IMR-90 (cell line): ENCODE data around the gene ASTN2. TPM values are rescaled to one million over a fixed set of nuclear protein-coding genes. Genes with fewer than 3 reads are reported as not detected.

Experiments
- ATAC-seq: fragments of 200-7000 bp; cut with Tn5 transposase; 2 replicates; pipeline ENCODE4 v1.9.1; 2020; ENCODE audit warnings: low read depth, mild to moderate bottlenecking, moderate library complexity
- BruUV-seq: library from RNA; stranded (reverse); fragments of 400-500 nt; replicated peaks from 2 replicates; lab custom pipeline; 2021; lab: Mats Ljungman, UMichigan
- CTCF ChIA-PET: fragments of 300-600 bp; formaldehyde crosslinking; extraction: SDS; loops from one replicate; lab custom pipeline; 2021; ENCODE audit warnings: antibody characterized with exemption; lab: Yijun Ruan, JAX
- POLR2A ChIA-PET: fragments of 300-600 bp; sonication (Branson Sonifier 250); formaldehyde crosslinking; loops from one replicate; lab custom pipeline; 2022; ENCODE audit warnings: antibody characterized with exemption; ENCODE audit not compliant: unreplicated experiment; lab: Charles Lee
- DNase-seq: peaks from one replicate; pipeline ENCODE4 v3.0.0; 2013
- H2AFZ ChIP-seq: replicated peaks from 2 replicates; pipeline ENCODE3; 2013; ENCODE audit warnings: low read length, mild to moderate bottlenecking; ENCODE audit not compliant: poor library complexity
- H2AK5ac ChIP-seq: 2 replicates; pipeline ENCODE4 v1.6.1; 2013; ENCODE audit warnings: low read depth, low read length, inconsistent platforms
- H2AK9ac ChIP-seq: replicated peaks from 2 replicates; pipeline ENCODE3; 2013; ENCODE audit warnings: mild to moderate bottlenecking, low read depth, low read length, moderate library complexity; ENCODE audit not compliant: poor library complexity
- H2BK120ac ChIP-seq: 2 replicates; pipeline ENCODE4 v1.6.1; 2013; ENCODE audit warnings: low read depth, low read length, inconsistent platforms
- H2BK15ac ChIP-seq: 3 replicates; pipeline ENCODE4 v1.6.1; 2013; ENCODE audit warnings: low read depth, low read length, inconsistent platforms
- H2BK20ac ChIP-seq: 2 replicates; pipeline ENCODE4 v1.6.1; 2013; ENCODE audit warnings: low read depth, mild to moderate bottlenecking, inconsistent platforms, low read length, moderate library complexity
- H2BK5ac ChIP-seq: 2 replicates; pipeline ENCODE4 v1.6.1; 2013; ENCODE audit warnings: mild to moderate bottlenecking, low read depth, low read length, inconsistent platforms; ENCODE audit not compliant: poor library complexity, severe bottlenecking
- H3K14ac ChIP-seq: replicated peaks from 2 replicates; pipeline ENCODE4 v1.6.1; 2013; ENCODE audit warnings: low read depth, low read length, inconsistent platforms
- H3K18ac ChIP-seq: 2 replicates; pipeline ENCODE4 v1.6.1; 2013; ENCODE audit warnings: low read depth, low read length, control low read depth
- H3K23ac ChIP-seq: 2 replicates; pipeline ENCODE4 v1.6.1; 2013; ENCODE audit warnings: low read depth, low read length, inconsistent platforms
- H3K27ac ChIP-seq: 2 replicates; pipeline ENCODE4 v1.5.1; 2013; ENCODE audit warnings: mild to moderate bottlenecking, control low read depth, low read length; ENCODE audit not compliant: insufficient read depth
- H3K27me3 ChIP-seq: 2 replicates; pipeline ENCODE4 v1.6.1; 2013; ENCODE audit warnings: low read length; ENCODE audit not compliant: control insufficient read depth, insufficient read depth
- H3K36me3 ChIP-seq: 2 replicates; pipeline ENCODE4 v1.6.1; 2013; ENCODE audit warnings: low read length, mixed read lengths; ENCODE audit not compliant: control insufficient read depth, insufficient read depth
- H3K4ac ChIP-seq: 2 replicates; pipeline ENCODE4 v1.6.1; 2013; ENCODE audit warnings: low read depth, low read length, inconsistent platforms
- H3K4me1 ChIP-seq: 2 replicates; pipeline ENCODE4 v1.6.1; 2013; ENCODE audit warnings: low read length, mixed read lengths; ENCODE audit not compliant: control insufficient read depth, insufficient read depth
- H3K4me2 ChIP-seq: 2 replicates; pipeline ENCODE4 v1.6.1; 2013; ENCODE audit warnings: low read depth, mild to moderate bottlenecking, control low read depth, low read length, moderate library complexity
- H3K4me3 ChIP-seq: 2 replicates; pipeline ENCODE4 v1.5.1; 2013; ENCODE audit warnings: low read depth, mild to moderate bottlenecking, control low read depth, low read length, moderate library complexity; ENCODE audit not compliant: insufficient read depth
- H3K56ac ChIP-seq: 2 replicates; pipeline ENCODE4 v1.6.1; 2013; ENCODE audit warnings: low read length, inconsistent platforms; ENCODE audit not compliant: insufficient read depth; ENCODE audit errors: extremely low read depth
- H3K79me1 ChIP-seq, 2 experiments: 2 replicates each; pipeline ENCODE4 v1.6.1; 2013; ENCODE audit warnings: low read length in 2 of 2, inconsistent platforms in 1 of 2, low read depth in 1 of 2
- H3K9ac ChIP-seq: 2 replicates; pipeline ENCODE4 v1.6.1; 2013; ENCODE audit warnings: low read depth, low read length, control low read depth
- H3K9me1 ChIP-seq: 2 replicates; pipeline ENCODE4 v1.6.1; 2013; ENCODE audit warnings: low read length, inconsistent platforms; ENCODE audit not compliant: insufficient read depth
- H3K9me3 ChIP-seq: 2 replicates; pipeline ENCODE4 v1.6.1; 2013; ENCODE audit warnings: low read length; ENCODE audit not compliant: control insufficient read depth, insufficient read depth
- H4K20me1 ChIP-seq: 2 replicates; pipeline ENCODE4 v1.6.1; 2013; ENCODE audit warnings: low read length, inconsistent platforms; ENCODE audit not compliant: insufficient read depth
- H4K5ac ChIP-seq: 2 replicates; pipeline ENCODE4 v1.6.1; 2013; ENCODE audit warnings: mild to moderate bottlenecking, low read depth, low read length, control low read depth
- H4K8ac ChIP-seq, 2 experiments: 2 replicates each; pipeline ENCODE4 v1.6.1; 2013; ENCODE audit warnings: low read depth in 2 of 2, low read length in 2 of 2, control low read depth in 1 of 2, inconsistent platforms in 1 of 2
- H4K91ac ChIP-seq: 2 replicates; pipeline ENCODE4 v1.6.1; 2013; ENCODE audit warnings: low read depth, low read length, inconsistent platforms; ENCODE audit not compliant: insufficient read depth
- CEBPB ChIP-seq: IDR thresholded peaks from 2 replicates; pipeline ENCODE4 v1.6.1; 2012; ENCODE audit warnings: low read depth, low read length, improper control_type of control experiment
- CTCF ChIP-seq: conservative IDR thresholded peaks from 2 replicates; pipeline ENCODE4 v1.5.1; 2012; ENCODE audit warnings: mild to moderate bottlenecking, low read depth, low read length, improper control_type of control experiment
- ELK1 ChIP-seq: fragments of 150-350 bp; IDR thresholded peaks from 2 replicates; pipeline ENCODE4 v1.6.1; 2016; ENCODE audit warnings: low read depth, mild to moderate bottlenecking, low read length, moderate library complexity, borderline replicate concordance
- MAFK ChIP-seq: IDR thresholded peaks from 2 replicates; pipeline ENCODE4 v1.6.1; 2012; ENCODE audit warnings: low read depth, low read length, improper control_type of control experiment
- MAZ ChIP-seq: IDR thresholded peaks from 2 replicates; pipeline ENCODE4 v1.6.1; 2012; ENCODE audit warnings: low read depth, mild to moderate bottlenecking, low read length, improper control_type of control experiment, moderate library complexity, borderline replicate concordance
- MXI1 ChIP-seq: IDR thresholded peaks from 2 replicates; pipeline ENCODE4 v1.6.1; 2012; ENCODE audit warnings: low read depth, mild to moderate bottlenecking, low read length, moderate library complexity, borderline replicate concordance
- SMC3 ChIP-seq: fragments of 150-350 bp; IDR thresholded peaks from 2 replicates; pipeline ENCODE4 v1.6.1; 2016; ENCODE audit warnings: low read depth, mild to moderate bottlenecking, antibody characterized with exemption, low read length, moderate library complexity
- WGBS, 2 experiments: methylation state at CpG; one replicate each; pipeline versions ENCODE4 v1.1.5 to v1.1.7; 2013; ENCODE audit warnings: missing lambda C conversion rate in 2 of 2; ENCODE audit not compliant: insufficient read length in 1 of 2; ENCODE audit errors: extremely low coverage in 2 of 2; 5-methylcytosine and 5-hydroxymethylcytosine counted together
- dilution Hi-C: fragments of 300-500 bp; cut with HindIII; formaldehyde crosslinking; loops from one replicate; pipeline ENCODE4 v1.14.3; 2018; ENCODE audit warnings: low sequenced_read_pairs; ENCODE audit not compliant: unreplicated experiment
- in situ Hi-C: fragments of 300-500 bp; cut with MboI; formaldehyde crosslinking; loops from 3 replicates; pipeline ENCODE4 v1.14.3; 2019; ENCODE audit warnings: low sequenced_read_pairs, inconsistent platforms, mixed read lengths
- intact Hi-C: fragments of 100-400 bp; cut with micrococcal nuclease; formaldehyde crosslinking; loops from 2 replicates; pipeline ENCODE4 v1.10.0; 2022
- polyA plus RNA-seq, 3 experiments: library from polyadenylated mRNA; depleted of rRNA; stranded (reverse); fragments of >200 nt; gene quantifications; 2 replicates each; pipeline ENCODE4 v1.2.3, GENCODE V29; 2012; ENCODE audit warnings: low replicate concordance in 1 of 3
- total RNA-seq: library from RNA; depleted of rRNA; stranded (reverse); fragments of >200 nt; gene quantifications from 2 replicates; pipeline ENCODE4 v1.2.3, GENCODE V29; 2012
- TF ChIP-seq, protein P1 (sequence below): fragments of 150-350 bp; IDR thresholded peaks from 2 replicates; pipeline ENCODE4 v1.6.1; 2017; ENCODE audit warnings: mild to moderate bottlenecking, antibody characterized with exemption, low read length, low read depth

ASTN2 gene
- total and polyA plus RNA-seq, 2 of the 4 experiments (the other 2 are of a cell fraction) = 3.8 to 6.8 TPM

- Histone ChIP-seq H2AK9ac (no peak overlapping the region), H3K27me3 (no peaks in the 10 kb centered on the region), H2AK5ac (no peak overlapping the region), H3K4me2 (no peak overlapping the region), H2BK5ac (no peak overlapping the region), H4K8ac (no peak overlapping the region), H3K9ac (no peak overlapping the region), H3K4me1 (peaks cover 4% of the 10 kb centered on the region; the same call in 1 of the 2 replicates), H2BK120ac (no peak overlapping the region), H3K9me3 (no peaks in the 10 kb centered on the region), H3K18ac (no peak overlapping the region), H3K79me1 (no peaks in the 10 kb centered on the region), H2BK15ac (no peak overlapping the region), H4K91ac (no peak overlapping the region), H4K5ac (no peak overlapping the region), H3K9me1 (no peaks in the 10 kb centered on the region; the same call in 1 of the 2 replicates), H2AFZ (no peak overlapping the region), H3K4ac (no peak overlapping the region), H3K23ac (no peak overlapping the region), H3K14ac (no peak overlapping the region), H3K56ac (no peak overlapping the region), H3K36me3 (no peaks in the 10 kb centered on the region), H3K4me3 (no peak overlapping the region), H4K20me1 (no peaks in the 10 kb centered on the region), H3K27ac (no peak overlapping the region), H2BK20ac (no peak overlapping the region)
- WGBS, 2 experiments = 100% methylated on average over 2 of the region's 3 CpGs; no CpG with 5 or more reads in 1 of the 2 experiments
- DNase-seq (no peak), ATAC-seq (no peak)
- no peak for TF ChIP-seq ELK1
- TF ChIP-seq CEBPB = no peak
- TF ChIP-seq MAZ = no peak
- no peak for TF ChIP-seq MXI1
- TF ChIP-seq CTCF = no peak
- TF ChIP-seq, protein P1, sequence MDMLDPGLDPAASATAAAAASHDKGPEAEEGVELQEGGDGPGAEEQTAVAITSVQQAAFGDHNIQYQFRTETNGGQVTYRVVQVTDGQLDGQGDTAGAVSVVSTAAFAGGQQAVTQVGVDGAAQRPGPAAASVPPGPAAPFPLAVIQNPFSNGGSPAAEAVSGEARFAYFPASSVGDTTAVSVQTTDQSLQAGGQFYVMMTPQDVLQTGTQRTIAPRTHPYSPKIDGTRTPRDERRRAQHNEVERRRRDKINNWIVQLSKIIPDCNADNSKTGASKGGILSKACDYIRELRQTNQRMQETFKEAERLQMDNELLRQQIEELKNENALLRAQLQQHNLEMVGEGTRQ = no peak
- no peak for TF ChIP-seq SMC3
- TF ChIP-seq MAFK = no peak
- POLR2A ChIA-PET = no interaction called here
- dilution Hi-C loops = no loop called here
- in situ Hi-C loops = no loop called here
- CTCF ChIA-PET = no interaction called here
- intact Hi-C loops = no loop called here
- BruUV-seq = no TSS peak
Observed at GRCh38 chr9:116942593-116943061, 472.2 kb downstream of the ASTN2 start.
